GM21529 (cell line): Measurements from ENCODE around the gene KIF7.
"Not testable (repeated sequence)": the region's sequence is repeated elsewhere in the genome, so short reads cannot be mapped to it uniquely, and the experiment has no call there.

Source experiments
- ATAC-seq: cut with Tn5 transposase; IDR thresholded peaks from one replicate; pipeline ENCODE4 v1.9.1; 2021; ENCODE audit not compliant: unreplicated experiment

The KIF7 gene

GRCh38 chr15:89654847-89655805, at the start of gene KIF7:
Gene KIF7, minus strand, starts transcription at chr15:89655467. Its CDS starts 2,537 bp downstream, at chr15:89652930.
- no peak for ATAC-seq

- ATAC-seq, result no peak
Measured at GRCh38 chr15:89704411-89704810, 49.1 kb upstream of the KIF7 start.

- no peak for ATAC-seq
Measured at GRCh38 chr15:89695198-89695597, 39.9 kb upstream of the KIF7 start.

- ATAC-seq, result no peak
Measured at GRCh38 chr15:89693696-89694095, 38.4 kb upstream of the KIF7 start.

GRCh38 chr15:89693091-89693490, 37.8 kb upstream of the KIF7 start:
- no peak for ATAC-seq

GRCh38 chr15:89690276-89691218, 35.3 kb upstream of the KIF7 start, which contains the start of the genes PEX11A and WDR93:
Gene PEX11A, minus strand, starts transcription at chr15:89690754. Its CDS starts 122 bp downstream, at chr15:89690632.
Gene WDR93, plus strand, starts transcription at chr15:89690811. Its CDS starts 10,936 bp downstream, at chr15:89701747.
- peak; percentile 91 for ATAC-seq

GRCh38 chr15:89689930-89690275, 34.6 kb upstream of the KIF7 start:
- not testable (repeated sequence) for ATAC-seq

GRCh38 chr15:89686522-89686921, 31.3 kb upstream of the KIF7 start:
- no peak for ATAC-seq

GRCh38 chr15:89685995-89686394, 30.7 kb upstream of the KIF7 start:
- no peak for ATAC-seq

GRCh38 chr15:89681146-89681545, 25.9 kb upstream of the KIF7 start:
- no peak for ATAC-seq

- no peak for ATAC-seq
Measured at GRCh38 chr15:89680282-89680873, 25.1 kb upstream of the KIF7 start.

- no peak for ATAC-seq
Measured at GRCh38 chr15:89679212-89679611, 23.9 kb upstream of the KIF7 start, which contains the start of gene PLIN1. Gene PLIN1, minus strand, starts transcription at chr15:89679367. Its CDS starts 1,878 bp downstream, at chr15:89677489.

GRCh38 chr15:89677381-89677780, 22.1 kb upstream of the KIF7 start:
- ATAC-seq, result no peak

GRCh38 chr15:89675606-89676005, 20.3 kb upstream of the KIF7 start:
- ATAC-seq, result no peak

- ATAC-seq, result no peak
Measured at GRCh38 chr15:89674526-89674925, 19.3 kb upstream of the KIF7 start.

- no peak for ATAC-seq
Measured at GRCh38 chr15:89673165-89673512, 17.9 kb upstream of the KIF7 start.

- no peak for ATAC-seq
Measured at GRCh38 chr15:89672221-89673164, 17.2 kb upstream of the KIF7 start.

GRCh38 chr15:89671687-89672086, 16.4 kb upstream of the KIF7 start:
- ATAC-seq, result no peak

- ATAC-seq, result no peak
Measured at GRCh38 chr15:89670971-89671560, 15.8 kb upstream of the KIF7 start.
